Right lung (tissue), 5 donors: ENCODE measurements around the gene HIVEP2. TPM values are rescaled to one million over a fixed set of nuclear protein-coding genes. Genes with fewer than 3 reads are reported as not detected.

ENCODE experiments used
- DNase-seq, 2 donors: peaks; one replicate each; pipeline ENCODE4 v3.0.0-alpha.2; 2013
- polyA plus RNA-seq, 5 donors: library from polyadenylated mRNA; unstranded; fragments of 120-200 nt; gene quantifications; one replicate each; pipeline versions ENCODE4 v1.2.1 to v1.2.3, GENCODE V29; 2013; ENCODE audit warnings: inconsistent platforms in 1 of 5, low replicate concordance in 1 of 5; ENCODE audit not compliant: insufficient read length in 5 of 5, insufficient read depth in 1 of 5

Gene HIVEP2
- polyA plus RNA-seq, 5 donors: 8.4 to 14.1 (median 12.1) TPM

- no peak for DNase-seq
Measured at GRCh38 chr6:142705054-142705453, 239.9 kb downstream of the HIVEP2 start.

DNA sequence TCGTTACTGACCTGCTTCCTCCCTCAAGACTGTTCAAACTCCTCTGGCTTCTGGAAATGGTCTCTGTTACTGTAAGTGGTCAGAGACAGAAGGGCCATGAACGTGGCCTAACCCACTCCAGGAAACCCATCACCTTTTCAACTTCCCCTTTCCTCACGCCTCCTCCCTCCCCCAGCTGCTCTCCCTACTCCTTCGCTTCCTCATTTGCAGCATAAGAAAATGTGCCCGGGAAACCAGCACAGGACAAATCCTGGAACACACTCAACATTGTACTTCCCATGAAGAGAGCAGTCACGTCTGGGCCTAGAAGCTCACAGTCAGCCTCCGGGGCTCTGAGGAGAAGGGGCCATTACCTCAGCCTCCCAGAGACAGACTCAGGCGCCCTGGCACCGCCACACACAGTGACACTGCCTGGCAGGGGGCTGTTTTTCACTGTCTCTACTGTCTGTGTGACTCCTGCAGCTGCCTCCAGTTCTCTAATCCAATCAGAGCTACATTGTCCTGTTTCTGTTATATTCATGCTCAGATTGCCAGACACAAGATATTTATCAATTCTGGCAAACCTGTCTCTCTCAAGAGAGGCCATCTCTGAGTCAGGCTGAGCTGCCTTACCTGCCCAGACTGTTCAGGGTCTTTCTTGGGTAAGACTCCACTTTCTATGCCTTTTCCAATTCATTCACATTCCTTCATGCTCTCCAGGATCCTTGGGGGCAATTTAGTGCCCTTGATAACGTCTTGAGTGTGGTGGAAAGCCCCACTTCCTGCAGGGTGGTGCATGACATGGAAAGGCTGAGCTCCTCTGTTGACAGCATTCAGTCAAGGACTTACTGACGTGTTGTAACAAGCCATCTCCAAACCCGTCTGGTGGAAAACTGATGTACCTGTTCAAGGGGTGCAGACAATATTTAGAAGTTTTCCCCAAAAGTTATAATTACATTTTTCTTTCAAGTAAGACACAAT, 242.2 kb downstream of the HIVEP2 start:
- DNase-seq: no peak

Other genes with a start within 250 kb of the HIVEP2 start
- 10 to 100 TPM; 33.9 to 44.8 (median 38.2) TPM for gene AIG1, start 115.7 kb upstream of the HIVEP2 start, polyA plus RNA-seq